ENCODE measurements around the gene GIPC2. TPM values are rescaled to one million over a fixed set of nuclear protein-coding genes. Genes with fewer than 3 reads are reported as not detected.

Gene GIPC2
- 0.05 TPM in 2 of 5 replicates, not detected in the others for total RNA-seq (2022; extraction: Qiagen RNA extraction)

GRCh38 chr1:78045926-78046778, at the start of gene GIPC2:
TSS of gene GIPC2 (plus strand) at chr1:78045966. CDS start at chr1:78046095, 129 bp downstream.

DNA sequence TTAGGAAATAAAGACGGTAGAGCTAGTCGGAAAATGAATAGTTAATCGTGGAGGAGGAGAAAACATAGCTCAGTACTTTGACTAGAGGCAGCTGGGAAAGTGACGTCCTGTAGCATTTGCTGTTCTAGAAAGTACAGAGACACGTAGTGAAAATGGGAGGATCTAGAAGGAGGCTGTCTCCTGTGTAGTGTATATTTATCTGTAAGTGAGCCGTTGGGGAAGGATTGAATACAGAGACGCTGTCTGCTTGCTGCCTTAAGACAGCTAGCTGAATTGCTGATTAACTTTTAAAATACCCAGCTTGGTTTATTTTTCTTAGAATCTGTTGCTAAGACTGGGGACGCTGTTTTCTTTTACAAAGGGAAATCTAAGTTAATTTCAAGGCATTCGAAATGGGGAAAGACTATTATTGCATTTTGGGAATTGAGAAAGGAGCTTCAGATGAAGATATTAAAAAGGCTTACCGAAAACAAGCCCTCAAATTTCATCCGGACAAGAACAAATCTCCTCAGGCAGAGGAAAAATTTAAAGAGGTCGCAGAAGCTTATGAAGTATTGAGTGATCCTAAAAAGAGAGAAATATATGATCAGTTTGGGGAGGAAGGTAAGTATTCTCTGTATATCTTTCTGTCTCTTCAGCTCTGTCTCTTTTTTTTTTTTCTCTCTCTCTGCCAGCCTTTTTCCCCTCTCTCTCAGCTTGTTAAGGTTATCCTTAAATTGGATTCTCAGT, 40.9 kb upstream of the GIPC2 start, which contains the start of gene DNAJB4:
Gene DNAJB4 (plus strand): TSS at position 221 of the 729 bp plus-strand sequence. CDS start 172 bp downstream, at position 393.

Other genes with a start within 250 kb of the GIPC2 start
- 7.1 to 11.9 TPM (median 9.8 TPM) in 5 replicates for gene NEXN, start 157.3 kb upstream of the GIPC2 start, total RNA-seq (2022; extraction: Qiagen RNA extraction)
- 98.2 to 120 TPM (median 112 TPM) in 5 replicates for gene FUBP1, start 66.9 kb upstream of the GIPC2 start, total RNA-seq (2022; extraction: Qiagen RNA extraction)
- gene DNAJB4, start 41.0 kb upstream of the GIPC2 start, total RNA-seq (2022; extraction: Qiagen RNA extraction), result 38.3 to 48.4 TPM (median 45.0 TPM) in 5 replicates